Activated gamma-delta T cell treated with Interleukin-2 at 50 U/mL for 16 hours (primary cell): ENCODE measurements around the gene IL7R.
"Not testable (repeated sequence)": the region's sequence is repeated elsewhere in the genome, so short reads cannot be mapped to it uniquely, and the experiment has no call there.

ENCODE experiments used
- DNase-seq: peaks from one replicate; pipeline ENCODE4 v3.0.0-alpha.2; 2020

The IL7R gene

DNA sequence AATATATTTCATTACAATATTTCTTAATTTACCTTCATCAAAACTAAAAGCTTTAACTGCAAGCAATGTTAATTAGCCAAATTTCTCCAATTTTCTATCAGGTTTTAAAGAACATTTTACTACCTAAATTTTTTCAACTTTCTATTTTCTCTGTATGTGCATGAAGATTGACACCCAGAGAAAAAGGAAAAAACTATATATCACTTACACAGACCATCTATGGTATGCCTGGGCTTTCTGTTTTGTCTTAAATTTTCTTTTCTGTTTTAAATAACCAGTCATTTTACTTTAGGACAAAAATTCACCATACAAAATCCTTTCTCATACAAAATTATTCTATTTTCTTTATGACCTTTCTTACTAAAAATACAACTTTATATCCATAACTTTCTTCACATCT is 13.8 kb upstream of the IL7R start:
- no peak for DNase-seq

DNA sequence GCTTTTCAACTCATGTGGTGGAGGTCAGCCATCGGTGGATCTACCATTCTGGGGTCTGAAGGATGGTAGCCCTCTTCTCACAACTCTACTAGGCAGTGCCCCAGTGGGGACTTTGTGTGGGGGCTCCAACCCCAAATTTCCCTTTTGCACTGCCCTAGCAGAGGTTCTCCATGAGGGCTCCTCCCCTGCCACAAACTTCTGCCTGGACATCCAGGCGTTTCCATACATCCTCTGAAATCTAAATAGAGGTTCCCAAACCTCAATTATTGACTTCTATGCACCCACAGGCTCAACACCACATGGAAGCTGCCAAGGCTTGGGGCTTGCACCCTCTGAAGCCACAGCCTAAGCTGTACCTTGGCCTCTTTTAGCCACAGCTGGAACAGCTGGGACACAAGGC is 11.2 kb upstream of the IL7R start:
- not testable (repeated sequence) for DNase-seq

DNA sequence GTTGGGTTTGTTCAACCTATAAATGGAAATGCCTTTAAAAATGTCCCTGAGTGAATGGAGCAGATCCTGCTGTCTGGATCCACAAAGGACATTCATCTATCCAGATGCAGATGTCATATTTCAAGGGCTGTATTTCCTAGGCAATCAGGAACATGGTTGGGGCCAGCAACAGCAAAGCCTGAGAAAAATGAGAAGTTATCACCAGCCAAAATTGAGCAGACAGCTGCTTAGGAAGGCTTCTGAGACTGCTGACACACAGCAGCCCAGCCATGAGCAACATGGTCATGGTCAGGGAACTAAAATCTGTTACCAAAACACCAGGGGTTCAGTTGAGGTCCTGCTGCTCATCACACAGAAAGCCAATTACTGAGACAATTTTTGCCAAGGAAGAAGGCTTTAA is 9.2 kb upstream of the IL7R start:
- DNase-seq, result no peak

DNA sequence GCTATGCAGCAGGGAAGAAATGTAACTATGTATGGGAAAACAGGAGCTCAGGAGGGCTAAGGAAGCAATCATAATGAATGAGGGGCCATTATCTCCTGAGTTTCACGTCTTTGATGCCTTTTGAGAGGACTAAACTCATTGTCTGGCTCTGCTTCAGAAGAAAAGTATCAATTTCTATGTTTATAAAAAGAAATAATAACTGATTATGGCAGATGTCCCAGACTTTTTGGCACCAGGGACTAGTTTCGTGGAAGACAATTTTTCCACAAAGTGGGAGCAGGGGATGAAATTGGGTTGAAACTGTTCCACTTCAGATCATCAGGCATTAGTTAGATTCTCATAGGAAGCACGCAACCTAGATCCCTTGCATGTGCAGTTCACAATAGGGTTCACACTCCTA is 8.7 kb upstream of the IL7R start:
- no peak for DNase-seq

DNA sequence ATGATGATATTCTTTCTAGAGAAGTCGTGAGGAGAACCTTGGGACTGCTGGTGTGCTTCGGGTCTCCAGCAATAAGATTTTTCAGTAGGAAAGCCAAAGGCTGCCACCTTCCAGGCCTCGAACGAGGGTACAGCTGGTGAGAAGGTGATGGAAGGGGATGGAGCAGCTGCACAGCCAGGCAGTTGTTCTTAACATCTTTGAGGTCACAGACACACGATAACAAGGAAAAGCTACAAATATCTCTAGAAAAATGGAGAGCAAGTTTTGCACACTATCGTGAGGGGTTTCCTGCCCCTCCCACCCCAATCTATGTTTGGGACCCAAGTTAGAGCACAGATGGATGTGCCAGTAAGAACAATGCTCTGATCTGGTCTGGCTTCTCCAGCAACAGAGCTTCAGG is 6.8 kb upstream of the IL7R start:
- no peak for DNase-seq

DNA sequence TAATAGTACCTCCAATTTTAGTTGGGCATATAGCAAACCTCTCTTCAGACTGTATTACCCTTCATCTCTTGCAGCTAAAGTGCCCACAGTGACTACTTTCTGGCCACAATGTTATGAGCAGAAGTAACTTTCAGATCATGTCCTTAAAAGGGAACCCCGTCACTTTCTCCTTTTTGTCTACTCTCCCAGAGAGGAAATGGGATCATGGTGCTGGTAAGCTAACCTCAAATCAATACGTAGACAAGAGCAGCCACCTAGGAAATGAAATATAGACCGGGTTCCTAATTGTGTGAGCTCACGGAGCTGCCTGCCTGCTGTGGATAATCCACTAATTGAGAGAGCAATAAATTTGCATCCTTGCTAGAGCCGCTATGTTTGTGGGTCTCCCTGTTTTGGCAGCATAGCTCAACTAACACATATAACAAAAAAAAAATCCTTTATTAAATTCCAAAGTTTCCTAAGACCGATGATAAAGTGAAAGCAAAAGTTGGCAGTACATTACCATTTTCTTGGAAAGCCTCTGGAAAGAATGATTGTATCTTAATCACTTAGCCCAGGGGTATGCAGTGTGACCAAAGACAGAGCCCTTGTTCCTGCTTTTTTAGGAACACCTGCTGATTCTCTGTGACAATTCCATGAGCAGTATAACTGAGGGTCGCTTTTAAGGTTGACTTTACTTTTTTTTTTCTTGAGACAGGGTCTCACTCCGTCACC is 5.6 kb upstream of the IL7R start:
- DNase-seq, result no peak

DNA sequence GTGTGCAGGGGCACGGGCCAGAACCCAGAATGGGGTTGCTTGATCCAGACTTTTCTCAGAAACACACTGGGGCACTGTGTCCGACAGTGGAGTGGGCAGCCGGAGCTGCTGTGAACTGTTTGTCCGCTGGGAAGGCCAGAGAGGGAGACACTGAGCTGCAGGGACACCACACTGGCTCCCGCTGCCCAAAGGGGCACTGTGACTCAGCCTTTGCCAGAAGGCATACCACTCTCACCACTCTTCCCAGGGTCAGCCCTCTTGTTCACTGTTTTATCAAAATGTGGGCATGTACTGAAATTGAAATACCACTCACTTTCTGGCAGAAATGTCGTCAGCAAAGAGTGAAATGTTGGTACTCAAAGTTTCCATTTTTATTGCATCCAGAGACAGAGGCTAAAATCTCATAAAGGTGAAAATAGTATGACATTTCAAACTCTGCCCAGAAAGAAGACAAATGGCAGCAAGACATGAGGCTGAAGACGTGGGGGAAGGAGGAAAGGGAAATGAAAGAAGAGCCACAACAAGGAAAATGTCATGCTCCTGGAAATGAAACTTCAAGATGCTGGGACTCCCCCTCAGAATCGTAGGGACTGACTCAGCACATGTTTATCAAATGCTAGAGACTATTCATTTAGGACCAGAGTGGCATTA is 4.5 kb upstream of the IL7R start:
- no peak for DNase-seq

DNA sequence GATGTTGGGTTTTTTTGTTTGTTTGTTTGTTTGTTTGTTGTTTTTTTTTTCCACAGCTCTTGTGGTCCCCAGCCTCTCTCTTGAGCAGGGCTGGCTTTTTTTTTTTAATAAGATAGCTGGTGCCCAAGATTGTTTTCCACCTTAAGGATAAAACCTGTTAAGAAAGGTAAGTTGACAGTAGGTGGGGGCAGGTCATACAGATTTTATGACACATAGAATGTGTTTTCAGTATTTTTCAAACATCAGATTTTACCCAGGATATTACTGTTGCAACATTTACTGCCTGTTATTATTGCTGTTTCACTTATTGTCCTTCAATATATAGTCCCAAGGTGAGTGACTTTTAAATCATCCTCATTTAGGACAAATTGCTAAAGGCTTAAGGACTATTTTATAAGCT is 3.9 kb upstream of the IL7R start:
- DNase-seq, result no peak

DNA sequence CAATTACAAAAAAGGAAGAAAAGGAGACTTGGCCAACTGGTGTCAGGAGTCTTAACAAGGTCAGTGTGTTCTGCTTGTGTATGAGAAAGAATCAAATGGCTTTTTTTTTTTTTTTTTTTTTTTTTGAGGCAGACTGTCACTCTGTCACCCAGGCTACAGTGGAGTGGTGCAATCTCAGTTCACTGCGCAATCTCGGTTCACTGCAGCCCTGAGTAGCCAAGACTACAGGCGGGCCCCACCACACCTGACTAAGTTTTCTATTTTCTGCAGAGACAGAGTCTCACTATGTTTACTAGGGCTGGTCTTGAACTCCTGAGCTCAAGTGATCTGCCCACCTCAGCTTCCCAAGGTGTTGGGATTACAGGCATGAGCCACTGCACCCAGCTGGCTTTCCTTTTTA is 3.1 kb upstream of the IL7R start:
- peak; percentile 68 for DNase-seq

DNA sequence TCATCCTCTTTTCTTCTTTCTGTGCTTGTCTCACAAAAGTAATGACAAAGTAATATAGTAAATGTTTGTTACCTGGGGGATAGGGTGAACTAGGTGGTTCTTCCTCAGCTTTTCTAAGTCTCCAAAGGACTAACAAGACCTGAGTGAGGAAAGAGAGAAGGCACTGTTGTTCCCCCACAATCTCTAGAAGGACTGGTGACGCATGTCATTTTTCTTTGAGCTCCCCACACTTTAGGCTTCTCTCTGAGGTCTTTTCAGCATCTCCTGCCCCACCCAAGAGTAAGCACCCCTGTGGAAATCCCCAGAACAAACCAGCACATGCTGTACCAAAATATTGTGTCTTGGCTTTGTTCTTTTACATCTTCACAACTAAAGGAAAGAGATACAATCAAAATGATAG is 2.4 kb upstream of the IL7R start:
- DNase-seq, result peak; percentile 70

DNA sequence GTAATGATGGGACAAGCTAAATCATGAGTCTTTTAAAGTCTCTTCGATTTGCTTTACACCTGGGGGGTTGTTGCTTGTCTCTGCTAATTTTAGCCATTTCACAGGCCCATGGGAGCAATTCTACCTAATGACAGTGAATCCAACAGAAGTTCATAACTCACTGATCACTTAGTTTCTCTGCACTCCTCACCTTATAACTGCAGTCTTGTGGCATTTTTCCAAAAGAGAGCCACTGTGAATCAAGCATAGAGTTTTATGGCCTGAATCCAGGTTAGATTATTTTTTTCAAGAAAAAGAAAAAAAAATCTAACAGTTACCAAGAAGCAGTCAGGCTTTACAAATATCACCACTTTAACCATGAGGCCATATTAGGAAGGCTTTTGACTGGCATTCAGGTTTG is 1.5 kb upstream of the IL7R start:
- DNase-seq, result no peak

DNA sequence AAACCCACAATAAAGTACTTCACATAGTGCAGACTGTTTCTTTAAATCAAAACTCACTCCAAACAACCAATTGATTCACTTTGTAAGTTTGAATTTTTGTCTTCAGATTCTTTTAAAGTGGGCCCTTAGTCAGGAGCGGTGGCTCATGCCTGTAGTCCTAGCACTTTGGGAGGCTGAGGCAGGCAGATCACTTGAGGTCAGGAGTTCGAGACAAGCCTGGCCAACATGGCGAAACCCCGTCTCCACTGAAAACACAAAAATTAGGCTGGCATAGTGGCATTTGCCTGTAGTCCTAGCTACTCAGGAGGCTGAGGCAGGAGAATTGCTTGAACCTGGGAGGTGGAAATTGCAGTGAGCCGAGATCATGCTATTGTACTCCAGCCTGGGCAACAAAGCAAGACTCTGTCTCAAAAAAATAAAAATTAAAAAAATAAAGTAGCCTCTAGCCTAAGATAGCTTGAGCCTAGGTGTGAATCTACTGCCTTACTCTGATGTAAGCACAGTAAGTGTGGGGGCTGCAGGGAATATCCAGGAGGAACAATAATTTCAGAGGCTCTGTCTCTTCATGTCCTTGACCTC is 416 bp upstream of the IL7R start:
- not testable (repeated sequence) for DNase-seq

DNA sequence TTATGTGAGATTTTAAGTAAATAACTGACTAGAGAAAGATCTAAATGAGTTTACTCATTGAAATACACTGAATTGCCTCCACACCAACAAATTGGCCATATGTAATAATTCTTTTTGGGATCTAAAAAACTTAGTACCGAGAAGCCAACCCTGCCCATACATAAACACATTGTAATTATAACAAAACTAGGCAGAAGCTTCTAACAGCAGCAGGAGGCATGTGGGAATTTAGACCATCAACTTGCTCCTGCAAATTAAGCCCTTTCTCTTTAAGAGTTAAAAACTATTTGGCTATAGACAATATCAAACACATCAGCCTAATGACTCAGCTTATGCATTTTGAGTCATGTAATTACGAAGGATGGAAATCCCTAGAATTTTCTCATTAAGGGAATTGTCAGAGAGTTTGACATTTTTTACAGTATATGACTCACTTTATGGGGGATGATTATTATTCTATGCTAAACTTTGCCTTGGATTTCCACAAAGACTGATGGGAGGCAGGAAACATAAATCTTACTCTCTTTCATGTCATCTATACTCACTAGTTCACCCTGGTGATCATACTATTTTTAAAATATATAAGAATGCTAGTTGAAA is 1.0 kb downstream of the IL7R start:
- DNase-seq, result no peak

DNA sequence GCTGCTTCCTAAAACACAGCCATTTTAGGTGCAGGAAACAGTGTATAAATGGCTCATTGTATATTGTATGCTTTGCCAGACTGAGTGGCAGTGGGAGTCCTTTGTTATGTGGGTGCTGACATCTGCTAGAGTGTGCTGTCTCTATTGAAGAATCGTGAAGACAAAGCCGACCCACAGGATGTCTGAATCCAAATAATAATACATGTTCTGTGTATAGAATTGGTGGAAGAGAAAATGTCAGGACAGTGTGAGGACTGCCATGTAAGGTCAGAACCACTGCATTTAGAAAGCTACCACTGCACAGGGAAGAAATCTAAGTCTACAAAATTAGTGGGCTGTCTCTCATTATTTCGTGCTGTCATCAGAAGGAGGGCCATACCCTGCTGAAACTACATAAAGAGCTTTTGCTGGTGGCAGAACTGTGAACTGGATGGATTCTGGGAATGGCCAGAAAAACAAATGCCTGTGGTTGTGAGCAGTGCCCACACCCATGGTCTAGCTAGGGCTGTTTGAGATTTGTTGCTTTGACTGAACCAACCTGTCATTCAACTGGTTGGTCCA is 2.5 kb downstream of the IL7R start:
- no peak for DNase-seq

DNA sequence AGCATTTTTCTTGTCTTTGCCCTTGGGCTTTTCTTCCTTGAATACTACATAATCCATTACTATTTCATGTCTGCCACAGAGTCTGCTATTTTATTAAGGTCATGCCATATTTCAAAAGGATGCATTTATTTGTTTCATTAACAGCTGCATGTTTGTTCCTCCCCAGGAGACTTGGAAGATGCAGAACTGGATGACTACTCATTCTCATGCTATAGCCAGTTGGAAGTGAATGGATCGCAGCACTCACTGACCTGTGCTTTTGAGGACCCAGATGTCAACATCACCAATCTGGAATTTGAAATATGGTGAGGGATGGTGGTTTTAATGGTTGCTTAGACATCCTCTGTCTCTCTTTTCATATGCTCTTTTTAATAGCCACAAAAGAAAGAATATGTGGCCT is 4.0 kb downstream of the IL7R start:
- no peak for DNase-seq

DNA sequence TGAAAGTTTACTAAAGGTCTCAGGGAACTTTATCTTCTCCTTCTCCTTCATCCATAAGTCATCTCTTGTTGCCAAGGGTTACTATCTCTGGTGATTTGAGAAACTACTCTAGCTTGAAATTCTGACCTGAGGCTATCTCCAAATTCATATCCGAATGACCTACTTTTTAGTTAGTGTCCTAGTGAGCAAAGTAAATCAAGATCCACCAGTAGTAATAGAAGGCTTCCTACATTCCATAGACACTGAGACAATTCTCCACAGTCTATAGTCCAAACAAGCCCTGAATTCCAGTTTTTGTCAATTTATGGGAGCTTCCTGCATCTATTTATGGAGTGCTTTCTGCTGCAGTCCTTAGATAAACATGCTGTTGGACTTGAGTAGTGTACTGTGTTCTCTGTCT is 5.0 kb downstream of the IL7R start:
- no peak for DNase-seq

DNA sequence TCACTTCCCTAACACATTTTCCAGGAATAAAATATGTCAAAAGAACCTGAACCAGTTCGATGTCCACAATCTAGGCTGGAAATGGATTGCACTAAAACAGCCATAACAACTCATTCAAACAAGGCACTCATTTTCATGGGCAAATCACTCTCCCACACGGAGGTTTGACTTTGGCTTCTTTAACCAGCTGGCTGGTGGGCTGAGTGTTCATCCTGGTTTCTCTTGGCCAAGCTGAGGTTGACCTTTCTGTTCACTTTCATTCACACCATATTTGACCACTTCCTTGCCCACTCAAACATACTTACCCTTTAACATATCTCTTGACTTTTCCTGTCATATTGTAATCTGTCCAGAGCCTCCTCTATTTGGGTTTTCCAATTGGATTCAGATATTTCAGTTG is 5.4 kb downstream of the IL7R start:
- DNase-seq, result no peak

DNA sequence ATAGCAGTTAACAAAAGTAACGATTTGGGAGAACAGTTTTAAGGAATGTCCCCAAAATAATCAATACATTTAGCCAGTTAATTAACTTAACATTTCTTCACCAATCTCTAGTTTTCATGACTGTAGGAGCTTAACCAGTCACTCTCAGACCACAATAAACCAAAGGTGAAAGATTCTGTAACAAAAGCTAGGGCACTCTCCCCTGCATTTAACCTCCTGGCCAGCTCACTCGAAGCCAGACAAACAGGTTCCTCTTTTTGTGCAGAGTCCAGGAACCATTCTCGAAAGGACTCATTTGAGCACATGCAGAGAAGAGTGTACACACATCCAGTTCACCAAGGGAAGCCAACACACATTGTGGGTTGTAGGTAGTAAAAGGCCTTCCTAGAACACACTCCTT is 6.5 kb downstream of the IL7R start:
- DNase-seq, result no peak

DNA sequence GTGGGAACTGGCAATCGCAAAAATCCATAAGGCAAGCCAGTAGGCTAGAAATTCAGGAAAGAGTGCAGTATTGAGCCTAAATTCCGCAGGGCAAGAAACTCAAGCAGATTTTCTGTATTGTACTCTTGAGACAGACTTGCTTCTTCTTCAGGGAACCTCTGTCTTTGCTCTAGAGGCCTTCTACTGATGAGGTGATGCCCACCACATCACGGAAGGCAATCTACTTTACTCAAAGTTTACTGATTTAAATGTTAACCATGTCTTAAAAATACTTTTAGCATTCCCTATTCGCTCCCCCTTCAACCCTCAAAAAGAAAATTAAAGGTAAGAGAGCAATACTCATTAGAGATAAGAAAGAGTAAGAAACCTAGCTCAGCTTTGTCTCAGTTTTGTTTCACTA is 11.3 kb downstream of the IL7R start:
- no peak for DNase-seq

DNA sequence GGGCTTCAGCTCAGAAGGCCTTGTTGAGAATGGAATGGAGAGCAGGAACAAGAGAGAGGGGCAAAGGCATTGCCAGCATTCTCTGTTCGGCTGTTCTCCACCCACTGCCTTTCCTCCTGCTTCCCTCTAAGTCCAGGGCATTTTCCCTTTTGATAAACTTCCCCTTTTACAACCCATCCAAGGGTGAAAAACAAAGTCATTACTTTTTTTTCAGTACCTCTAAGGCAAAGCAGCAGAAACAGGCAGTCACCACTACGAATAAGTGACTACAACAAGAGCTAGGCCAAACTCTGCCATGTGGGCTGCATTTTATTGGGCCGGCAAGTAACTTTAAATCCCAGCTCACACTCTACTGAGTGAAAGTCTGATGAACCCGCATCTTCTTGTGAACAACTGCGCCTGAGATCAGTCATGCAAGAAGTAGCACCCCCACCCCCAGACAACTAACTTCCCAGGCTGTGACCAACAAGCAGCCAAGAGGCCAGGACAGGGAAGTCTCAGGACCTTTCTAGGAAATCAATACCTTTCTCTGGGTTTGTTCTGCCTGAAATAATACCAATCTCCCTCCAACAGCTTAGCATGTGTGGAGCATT is 13.1 kb downstream of the IL7R start:
- DNase-seq, result no peak

DNA sequence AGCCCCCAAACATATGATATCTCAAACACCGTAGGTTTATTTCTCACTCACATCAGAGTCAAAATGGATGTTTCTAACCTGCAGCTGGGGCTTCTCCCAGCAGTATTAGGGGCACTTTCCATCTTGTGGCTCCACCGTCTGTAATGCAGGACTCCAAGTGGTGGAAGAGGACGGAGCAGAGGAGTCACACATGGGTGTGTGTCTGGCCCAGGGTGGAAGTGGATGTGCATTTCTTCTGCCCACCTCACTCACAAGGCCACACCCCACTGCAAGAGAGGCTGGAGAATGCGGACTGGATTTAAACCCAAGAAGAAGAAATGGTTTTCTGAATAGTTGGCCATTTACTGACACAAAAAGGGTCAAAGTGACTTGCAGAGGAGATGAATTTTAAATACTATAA is 13.9 kb downstream of the IL7R start:
- DNase-seq, result no peak

DNA sequence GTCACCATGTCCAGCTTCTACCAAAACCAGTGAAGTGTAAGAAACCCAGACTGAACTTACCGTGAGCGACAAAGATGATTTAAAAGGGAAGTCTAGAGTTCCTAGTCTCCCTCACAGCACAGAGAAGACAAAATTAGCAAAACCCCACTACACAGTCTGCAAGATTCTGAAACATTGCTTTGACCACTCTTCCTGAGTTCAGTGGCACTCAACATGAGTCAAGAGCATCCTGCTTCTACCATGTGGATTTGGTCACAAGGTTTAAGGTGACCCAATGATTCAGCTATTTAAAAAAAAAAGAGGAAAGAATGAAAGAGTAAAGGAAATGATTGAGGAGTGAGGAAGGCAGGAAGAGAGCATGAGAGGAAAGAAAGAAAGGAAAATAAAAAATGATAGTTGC is 19.8 kb downstream of the IL7R start:
- DNase-seq, result no peak

DNA sequence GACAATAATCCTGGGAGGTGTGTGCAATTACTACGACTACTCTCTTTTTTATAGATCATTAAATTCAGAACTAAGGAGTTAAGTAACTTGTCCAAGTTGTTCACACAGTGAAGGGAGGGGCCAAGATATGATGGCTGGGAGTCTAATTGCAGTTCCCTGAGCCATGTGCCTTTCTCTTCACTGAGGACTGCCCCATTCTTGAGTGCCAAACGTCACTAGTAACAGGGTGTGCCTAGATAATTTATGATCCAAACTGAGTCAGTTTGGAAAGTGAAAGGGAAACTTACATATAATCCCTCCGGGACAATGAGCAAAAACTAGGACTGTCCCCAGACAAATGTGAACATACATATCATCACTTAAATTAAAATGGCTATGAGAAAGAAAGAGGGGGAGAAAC is 20.2 kb downstream of the IL7R start:
- no peak for DNase-seq

DNA sequence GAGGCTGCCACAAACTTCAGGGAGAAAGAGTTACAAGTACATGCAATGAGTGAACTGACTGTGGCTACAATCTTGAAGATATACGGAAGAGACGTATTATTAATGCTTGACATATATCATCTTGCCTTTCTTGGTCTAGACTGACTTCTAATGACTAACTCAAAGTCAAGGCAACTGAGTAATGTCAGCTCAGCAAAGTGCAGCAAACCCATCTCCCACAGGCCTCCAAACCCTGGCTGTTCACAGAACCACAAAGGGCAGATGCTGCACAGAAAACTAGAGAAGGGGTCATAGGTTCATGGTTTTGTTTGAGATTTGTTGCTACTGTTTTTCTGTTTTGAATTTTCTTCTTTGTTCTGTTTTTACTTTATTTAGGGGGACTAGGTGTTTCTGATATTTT is 21.0 kb downstream of the IL7R start:
- no peak for DNase-seq
